GM10266 (cell line): Measurements from ENCODE around the gene DHX32.

ENCODE experiments used
- DNase-seq: peaks from one replicate; pipeline ENCODE4 v3.0.0; 2012; ENCODE audit errors: extremely low spot score
- CTCF ChIP-seq: IDR thresholded peaks from 2 replicates; pipeline ENCODE4 v1.5.1; 2012; ENCODE audit warnings: mild to moderate bottlenecking, low read depth; ENCODE audit not compliant: control insufficient read depth, insufficient read depth; ENCODE audit errors: missing control alignments

Gene DHX32

GRCh38 chr10:125886914-125887512, 5.9 kb upstream of the DHX32 start:
- TF ChIP-seq CTCF: no peak
- no peak for DNase-seq

- DNase-seq: no peak
- TF ChIP-seq CTCF: no peak
These were observed 2.1 kb upstream of the DHX32 start for GRCh38 chr10:125883211-125883610.

GRCh38 chr10:125882596-125882995, 1.5 kb upstream of the DHX32 start:
- no peak for TF ChIP-seq CTCF
- DNase-seq: no peak

- no peak for DNase-seq
- TF ChIP-seq CTCF: no peak
These were observed 373 bp downstream of the DHX32 start for GRCh38 chr10:125880719-125881118.

GRCh38 chr10:125878957-125879835, 1.9 kb downstream of the DHX32 start:
- TF ChIP-seq CTCF: no peak
- no peak for DNase-seq

- no peak for TF ChIP-seq CTCF
- DNase-seq: no peak
These were observed 9.8 kb downstream of the DHX32 start for GRCh38 chr10:125871338-125871737.
